Stimulated activated effector memory CD8-positive, alpha-beta T cell treated with anti-CD3 and anti-CD28 coated beads, Interleukin-12 subunit alpha, Interleukin-12 subunit beta, amount 100 ng/mL, for 72 hours (primary cell): ENCODE results near the gene ERCC6L2.

Source experiments
- ATAC-seq: fragments of 150-1000 bp; cut with Tn5 transposase; 2 replicates; pipeline ENCODE4 v1.10.0; 2021
- DNase-seq, 2 donors: peaks; one replicate each; pipeline ENCODE4 v3.0.0; 2021 to 2022; ENCODE audit warnings: low spot score in 2 of 2
- H3K27ac Mint-ChIP-seq: one replicate; pipeline ENCODE4 v1.8.0; 2022; ENCODE audit warnings: mild to moderate bottlenecking, mixed read lengths
- H3K36me3 Mint-ChIP-seq: one replicate; pipeline ENCODE4 v1.8.0; 2022; ENCODE audit warnings: mild to moderate bottlenecking, mixed read lengths
- H3K4me1 Mint-ChIP-seq: one replicate; pipeline ENCODE4 v1.8.0; 2022; ENCODE audit warnings: mixed read lengths
- H3K4me3 Mint-ChIP-seq: one replicate; pipeline ENCODE4 v1.8.0; 2022; ENCODE audit warnings: mild to moderate bottlenecking, mixed read lengths
- H3K9me3 Mint-ChIP-seq: one replicate; pipeline ENCODE4 v1.8.0; 2022; ENCODE audit warnings: mixed read lengths

Gene ERCC6L2

DNA sequence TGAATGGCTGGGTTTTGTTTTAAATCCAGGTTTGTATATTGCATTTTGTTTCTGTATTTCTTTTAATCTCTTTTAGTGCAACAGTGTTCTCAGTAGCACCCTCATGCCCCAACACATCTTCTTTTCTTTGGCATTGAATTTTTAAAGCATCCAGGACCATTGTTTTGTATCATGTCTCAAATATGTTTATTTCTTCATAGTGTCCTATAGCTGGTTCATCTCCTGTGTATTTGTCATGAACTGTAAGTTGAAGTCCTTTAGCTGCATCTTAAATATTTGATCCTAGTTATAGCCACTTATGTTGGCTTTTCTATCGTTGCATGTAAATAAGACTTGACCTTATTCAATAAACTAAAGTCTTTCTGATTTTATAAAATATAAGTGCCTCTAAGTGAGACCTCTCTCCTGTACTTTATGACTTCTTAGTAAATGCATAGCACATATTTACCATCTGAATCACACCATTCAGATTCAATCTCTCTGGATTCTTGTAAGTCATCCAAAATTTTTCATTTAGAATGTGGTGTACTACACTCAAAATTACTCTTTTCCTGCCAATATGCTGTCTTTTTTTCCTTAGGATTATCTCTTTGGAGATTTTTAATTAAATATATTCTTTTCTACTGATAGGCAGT, 21.0 kb upstream of the ERCC6L2 start:
- no peaks in the 10 kb centered on the region for H3K9me3 Mint-ChIP-seq
- DNase-seq: no peak
- no peak overlapping the region for H3K27ac Mint-ChIP-seq
- H3K36me3 Mint-ChIP-seq: no peaks in the 10 kb centered on the region
- peaks cover 32% of the 10 kb centered on the region for H3K4me1 Mint-ChIP-seq
- H3K4me3 Mint-ChIP-seq: no peak overlapping the region
- no peak for ATAC-seq

GRCh38 chr9:95855961-95856360, 19.5 kb upstream of the ERCC6L2 start:
- Mint-ChIP-seq H3K36me3 (no peaks in the 10 kb centered on the region), H3K4me1 (peaks cover 30% of the 10 kb centered on the region), H3K9me3 (no peaks in the 10 kb centered on the region), H3K27ac (no peak overlapping the region), H3K4me3 (no peak overlapping the region)
- ATAC-seq: no peak
- no peak for DNase-seq

- ATAC-seq (no peak), DNase-seq (no peak)
- Mint-ChIP-seq H3K4me3 (no peak overlapping the region), H3K9me3 (peaks cover 5% of the 10 kb centered on the region), H3K27ac (no peak overlapping the region), H3K4me1 (peaks cover 22% of the 10 kb centered on the region), H3K36me3 (no peaks in the 10 kb centered on the region)
Measured at GRCh38 chr9:95857124-95857523, 18.4 kb upstream of the ERCC6L2 start.

- DNase-seq: no peak
Measured at GRCh38 chr9:95857896-95858295, 17.6 kb upstream of the ERCC6L2 start.

DNA sequence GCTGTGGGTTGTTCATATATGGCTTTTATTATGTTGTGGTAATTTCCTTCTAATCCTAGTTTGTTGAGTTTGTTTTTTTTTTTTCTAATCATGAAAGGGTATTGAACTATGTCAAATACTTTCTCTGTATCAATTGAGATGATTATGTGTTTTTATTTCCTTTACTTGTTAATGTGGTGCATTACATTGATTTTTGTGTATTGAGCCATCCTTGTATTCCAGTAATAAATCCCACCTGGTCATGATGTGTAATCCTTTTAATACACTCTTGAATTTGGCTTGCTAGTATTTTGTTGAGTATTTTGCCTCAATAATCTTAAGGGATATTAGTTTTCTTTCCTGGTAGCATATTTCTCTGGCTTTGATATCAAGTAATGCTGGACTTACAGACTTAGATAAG, 13.1 kb upstream of the ERCC6L2 start:
- H3K4me3 Mint-ChIP-seq: no peak overlapping the region
- no peak overlapping the region for H3K27ac Mint-ChIP-seq
- ATAC-seq (no peak), DNase-seq (no peak)
- H3K36me3 Mint-ChIP-seq: no peaks in the 10 kb centered on the region
- H3K9me3 Mint-ChIP-seq: peaks cover 13% of the 10 kb centered on the region
- H3K4me1 Mint-ChIP-seq: peaks cover 11% of the 10 kb centered on the region

More at GRCh38 chr9:95857896-95858295, 17.6 kb upstream of the ERCC6L2 start:
- Mint-ChIP-seq H3K4me3 (no peak overlapping the region), H3K9me3 (peaks cover 7% of the 10 kb centered on the region), H3K36me3 (no peaks in the 10 kb centered on the region), H3K27ac (no peak overlapping the region), H3K4me1 (peaks cover 14% of the 10 kb centered on the region)
- ATAC-seq: no peak

DNA sequence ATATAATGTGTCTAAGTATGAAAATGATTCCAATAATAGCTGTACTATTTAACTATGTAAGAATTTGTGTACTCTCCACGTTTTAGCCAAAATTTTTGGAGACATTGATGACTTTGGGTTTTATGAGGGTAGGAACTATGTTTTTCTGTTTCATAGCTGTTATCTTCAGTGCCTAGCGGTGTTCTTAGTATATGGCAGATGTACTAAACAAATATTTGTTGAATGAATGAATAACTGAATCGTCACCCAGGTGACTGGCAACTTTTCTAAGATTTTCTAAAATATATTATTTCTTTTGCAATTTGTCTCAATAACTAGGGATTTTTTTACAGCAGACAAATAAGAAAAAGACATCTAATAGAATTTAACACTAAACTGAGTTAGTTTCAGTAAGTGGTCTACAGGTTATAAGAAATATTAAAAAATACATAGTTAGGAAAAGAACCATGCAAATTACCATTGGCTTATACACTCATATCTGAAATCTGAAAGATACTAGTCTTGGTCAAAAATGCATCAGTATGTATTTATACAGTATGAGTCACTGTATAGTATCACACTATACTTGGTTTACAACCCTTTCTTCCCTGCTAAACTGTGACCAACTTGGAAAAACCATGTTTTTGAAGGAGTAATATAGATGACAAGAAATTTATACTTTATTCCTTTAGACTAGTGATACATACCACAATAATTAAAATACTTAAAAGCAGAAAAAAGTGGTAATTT, 10.5 kb upstream of the ERCC6L2 start:
- Mint-ChIP-seq H3K4me3 (no peak overlapping the region), H3K36me3 (no peaks in the 10 kb centered on the region), H3K27ac (no peak overlapping the region), H3K9me3 (peaks cover 13% of the 10 kb centered on the region), H3K4me1 (no peaks in the 10 kb centered on the region)
- ATAC-seq: peak; percentile 96
- DNase-seq: no peak

DNA sequence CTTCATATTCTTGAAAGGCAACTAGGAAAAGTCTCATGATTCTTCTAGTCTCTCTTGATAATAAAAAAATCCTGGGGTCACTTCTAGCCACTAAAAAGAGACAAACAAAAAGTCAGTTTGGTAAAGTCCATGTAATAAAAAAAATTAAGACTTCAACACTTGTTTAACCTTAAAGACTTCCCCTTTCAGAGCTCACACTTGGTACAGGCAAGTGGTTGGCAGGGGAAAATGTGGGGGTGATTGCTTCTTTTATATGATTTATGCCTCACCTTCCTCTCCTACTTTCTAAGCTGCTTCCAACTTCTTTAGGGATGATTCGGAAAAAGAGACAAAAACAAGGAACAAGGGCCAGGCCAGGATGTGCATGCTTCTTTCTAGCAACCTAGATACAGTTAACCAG, 5.1 kb upstream of the ERCC6L2 start:
- Mint-ChIP-seq H3K4me3 (no peak overlapping the region), H3K36me3 (peaks cover 39% of the 10 kb centered on the region), H3K4me1 (peaks cover 9% of the 10 kb centered on the region), H3K9me3 (no peaks in the 10 kb centered on the region), H3K27ac (no peak overlapping the region)
- ATAC-seq (no peak), DNase-seq (no peak)

GRCh38 chr9:95870906-95871305, 4.6 kb upstream of the ERCC6L2 start:
- Mint-ChIP-seq H3K36me3 (peaks cover 45% of the 10 kb centered on the region), H3K27ac (no peak overlapping the region), H3K4me3 (no peak overlapping the region), H3K4me1 (peaks cover 9% of the 10 kb centered on the region), H3K9me3 (no peaks in the 10 kb centered on the region)
- ATAC-seq: no peak
- DNase-seq: no peak

GRCh38 chr9:95874303-95874988, 1.0 kb upstream of the ERCC6L2 start:
- Mint-ChIP-seq H3K4me1 (peaks cover 9% of the 10 kb centered on the region), H3K36me3 (peaks cover 49% of the 10 kb centered on the region), H3K27ac (no peak overlapping the region), H3K9me3 (no peaks in the 10 kb centered on the region), H3K4me3 (no peak overlapping the region)
- DNase-seq: no peak
- no peak for ATAC-seq

GRCh38 chr9:95874989-95875304, 544 bp upstream of the ERCC6L2 start:
- H3K36me3 Mint-ChIP-seq: peaks cover 49% of the 10 kb centered on the region
- no peaks in the 10 kb centered on the region for H3K9me3 Mint-ChIP-seq
- H3K27ac Mint-ChIP-seq: no peak overlapping the region
- H3K4me3 Mint-ChIP-seq: no peak overlapping the region
- ATAC-seq: peak; percentile 58
- peak; percentile 52 to 72 for DNase-seq
- peaks cover 9% of the 10 kb centered on the region for H3K4me1 Mint-ChIP-seq

DNA sequence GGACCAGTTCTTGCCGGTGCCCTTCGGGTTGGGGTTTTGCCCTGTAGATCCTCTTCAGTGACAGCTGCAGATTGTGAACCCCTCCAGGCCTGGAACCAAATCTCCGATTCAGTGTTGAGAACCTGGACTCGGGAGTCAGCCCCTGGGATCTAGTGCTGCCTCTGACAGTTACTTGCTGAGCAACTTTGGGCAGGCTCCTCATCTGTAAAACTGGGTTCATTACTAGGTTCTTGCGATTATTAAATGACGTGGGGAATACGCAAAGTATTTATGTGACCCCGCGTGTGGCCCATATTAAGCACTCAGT, 600 bp downstream of the ERCC6L2 start:
- no peak overlapping the region for H3K4me3 Mint-ChIP-seq
- peaks cover 49% of the 10 kb centered on the region for H3K36me3 Mint-ChIP-seq
- DNase-seq (no peak), ATAC-seq (no peak)
- no peaks in the 10 kb centered on the region for H3K9me3 Mint-ChIP-seq
- no peak overlapping the region for H3K27ac Mint-ChIP-seq
- peaks cover 9% of the 10 kb centered on the region for H3K4me1 Mint-ChIP-seq

DNA sequence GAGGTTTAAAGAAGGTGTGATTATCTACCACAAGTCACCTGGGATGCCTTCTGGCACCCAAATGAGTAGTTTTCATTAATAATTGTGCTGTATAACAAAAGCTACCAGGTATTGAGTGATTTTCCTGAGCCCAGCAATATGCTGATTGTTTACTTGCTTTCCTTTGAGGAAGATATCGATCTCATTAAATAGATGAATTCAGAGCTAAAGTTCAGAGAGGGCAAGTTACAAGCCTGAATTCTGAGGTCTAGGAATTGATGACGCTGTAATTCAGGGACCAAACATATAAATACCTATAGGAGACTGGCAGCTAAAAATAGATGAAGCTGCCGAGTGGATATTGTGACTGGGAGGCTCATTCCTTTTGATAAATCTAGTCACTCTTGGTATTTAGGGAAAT, 1.1 kb downstream of the ERCC6L2 start:
- Mint-ChIP-seq H3K4me3 (no peak overlapping the region), H3K36me3 (peaks cover 47% of the 10 kb centered on the region), H3K9me3 (no peaks in the 10 kb centered on the region), H3K4me1 (peaks cover 9% of the 10 kb centered on the region), H3K27ac (no peak overlapping the region)
- ATAC-seq: no peak
- DNase-seq: no peak

DNA sequence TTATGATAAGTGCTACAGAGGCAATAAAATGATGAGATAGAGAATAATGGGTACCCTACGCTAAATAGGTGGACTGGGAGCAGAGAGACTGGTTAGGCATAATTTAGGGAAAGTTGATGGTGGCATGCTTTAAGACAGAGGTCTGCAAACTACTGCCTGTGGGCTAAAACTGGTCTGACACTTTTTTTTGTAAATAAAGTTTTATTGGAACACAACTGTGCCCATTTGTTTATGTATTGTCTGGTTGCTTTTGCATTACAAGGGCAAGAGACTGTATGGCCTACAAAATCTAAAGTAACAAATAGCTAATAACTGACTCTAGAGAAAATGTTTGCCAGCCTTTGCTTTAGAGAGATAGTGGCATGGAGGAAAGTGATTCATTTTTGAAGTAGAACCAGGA, 2.5 kb downstream of the ERCC6L2 start:
- ATAC-seq (no peak), DNase-seq (no peak)
- Mint-ChIP-seq H3K9me3 (no peaks in the 10 kb centered on the region), H3K4me3 (no peak overlapping the region), H3K27ac (no peak overlapping the region), H3K4me1 (peaks cover 16% of the 10 kb centered on the region), H3K36me3 (peaks cover 46% of the 10 kb centered on the region)

GRCh38 chr9:95879591-95879990, 4.1 kb downstream of the ERCC6L2 start:
- peaks cover 11% of the 10 kb centered on the region for H3K4me1 Mint-ChIP-seq
- H3K4me3 Mint-ChIP-seq: no peak overlapping the region
- no peak overlapping the region for H3K27ac Mint-ChIP-seq
- ATAC-seq (no peak), DNase-seq (no peak)
- no peaks in the 10 kb centered on the region for H3K9me3 Mint-ChIP-seq
- peaks cover 30% of the 10 kb centered on the region for H3K36me3 Mint-ChIP-seq

- Mint-ChIP-seq H3K4me1 (peaks cover 11% of the 10 kb centered on the region), H3K36me3 (peaks cover 28% of the 10 kb centered on the region), H3K27ac (no peak overlapping the region), H3K4me3 (no peak overlapping the region), H3K9me3 (no peaks in the 10 kb centered on the region)
- ATAC-seq (no peak), DNase-seq (no peak)
Measured at GRCh38 chr9:95880021-95880690, 4.7 kb downstream of the ERCC6L2 start.
